ENCODE measurements around the gene AVP. TPM values are rescaled to one million over a fixed set of nuclear protein-coding genes. Genes with fewer than 3 reads are reported as not detected.

The AVP gene
- total and polyA plus RNA-seq, 4 donors, result 2.5 TPM; not detected in 3

DNA sequence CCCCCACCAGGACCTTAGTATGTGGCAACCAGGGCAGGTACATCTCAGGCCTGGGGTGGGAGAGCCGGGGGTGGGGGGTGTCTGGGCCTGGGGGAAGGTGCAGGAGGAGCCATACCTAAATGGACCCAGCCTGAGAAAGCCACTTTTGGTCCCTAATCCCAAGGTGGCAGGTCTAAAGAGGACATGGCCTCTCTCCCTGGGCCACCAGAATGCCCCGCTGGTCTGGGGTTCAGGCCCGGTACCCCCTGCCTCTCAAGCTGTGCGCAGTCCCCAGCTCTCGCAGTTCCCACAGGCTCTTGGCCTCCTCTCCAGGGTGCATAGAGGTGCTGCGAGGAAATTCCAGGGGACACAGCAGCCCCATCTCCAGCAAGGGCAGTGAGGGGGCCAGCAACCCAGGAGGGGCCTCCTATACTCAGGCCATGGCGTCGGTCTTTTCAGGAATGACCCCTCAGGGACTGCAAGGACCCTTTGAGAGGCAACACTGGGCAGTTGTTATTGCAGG is 1.1 kb upstream of the AVP start:
- Histone ChIP-seq H3K36me3 (ENCODE audit: control insufficient read depth in 4 of 4, insufficient read depth in 3 of 4, low read depth in 1 of 4, low read length in 3 of 4) (no peaks in the 10 kb centered on the region), H3K9ac (ENCODE audit: low read depth in 1 of 2, low read length in 2 of 2) (no peak overlapping the region), H3K9me3 (ENCODE audit: control insufficient read depth in 4 of 4, low read length in 3 of 4) (no peaks in the 10 kb centered on the region), H3K27ac (ENCODE audit: low read depth in 1 of 2, low read length in 2 of 2) (no peak overlapping the region), H3K4me1 (ENCODE audit: control insufficient read depth in 4 of 4, insufficient read depth in 4 of 4, low read length in 3 of 4) (peaks cover 8 to 21% (median 11%) of the 10 kb centered on the region in 4 donors), H3K4me3 (ENCODE audit: low read depth in 1 of 3, low read length in 3 of 3) (no peak overlapping the region), H3K27me3 (ENCODE audit: control insufficient read depth in 4 of 4, insufficient read depth in 4 of 4, low read length in 3 of 4) (peaks cover 0 to 2% (median 0%) of the 10 kb centered on the region in 4 donors)
- no peak for TF ChIP-seq EGR1 (IDR thresholded peaks at IDR 0.05; ENCODE audit: low read depth in 2 of 2)
- TF ChIP-seq ZBTB33 (IDR thresholded peaks at IDR 0.05), result no peak
- no peak for TF ChIP-seq HNF4A (conservative IDR thresholded peaks at IDR 0.05)
- no peak for TF ChIP-seq GABPA (IDR thresholded peaks at IDR 0.05 in 1 of 2, conservative IDR thresholded peaks at IDR 0.05 in 1 of 2)
- no peak for TF ChIP-seq NR2F2 (IDR thresholded peaks at IDR 0.05)
- no peak for TF ChIP-seq TAF1 (conservative IDR thresholded peaks at IDR 0.05)
- TF ChIP-seq FOXA1 (IDR thresholded peaks at IDR 0.05), result no peak
- no peak for TF ChIP-seq SP1 (IDR thresholded peaks at IDR 0.05)
- TF ChIP-seq YY1 (IDR thresholded peaks at IDR 0.05), result no peak
- no peak for TF ChIP-seq REST (IDR thresholded peaks at IDR 0.05)
- TF ChIP-seq, protein P1, sequence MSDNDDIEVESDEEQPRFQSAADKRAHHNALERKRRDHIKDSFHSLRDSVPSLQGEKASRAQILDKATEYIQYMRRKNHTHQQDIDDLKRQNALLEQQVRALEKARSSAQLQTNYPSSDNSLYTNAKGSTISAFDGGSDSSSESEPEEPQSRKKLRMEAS (IDR thresholded peaks at IDR 0.05), result no peak
- TF ChIP-seq, protein P2, sequence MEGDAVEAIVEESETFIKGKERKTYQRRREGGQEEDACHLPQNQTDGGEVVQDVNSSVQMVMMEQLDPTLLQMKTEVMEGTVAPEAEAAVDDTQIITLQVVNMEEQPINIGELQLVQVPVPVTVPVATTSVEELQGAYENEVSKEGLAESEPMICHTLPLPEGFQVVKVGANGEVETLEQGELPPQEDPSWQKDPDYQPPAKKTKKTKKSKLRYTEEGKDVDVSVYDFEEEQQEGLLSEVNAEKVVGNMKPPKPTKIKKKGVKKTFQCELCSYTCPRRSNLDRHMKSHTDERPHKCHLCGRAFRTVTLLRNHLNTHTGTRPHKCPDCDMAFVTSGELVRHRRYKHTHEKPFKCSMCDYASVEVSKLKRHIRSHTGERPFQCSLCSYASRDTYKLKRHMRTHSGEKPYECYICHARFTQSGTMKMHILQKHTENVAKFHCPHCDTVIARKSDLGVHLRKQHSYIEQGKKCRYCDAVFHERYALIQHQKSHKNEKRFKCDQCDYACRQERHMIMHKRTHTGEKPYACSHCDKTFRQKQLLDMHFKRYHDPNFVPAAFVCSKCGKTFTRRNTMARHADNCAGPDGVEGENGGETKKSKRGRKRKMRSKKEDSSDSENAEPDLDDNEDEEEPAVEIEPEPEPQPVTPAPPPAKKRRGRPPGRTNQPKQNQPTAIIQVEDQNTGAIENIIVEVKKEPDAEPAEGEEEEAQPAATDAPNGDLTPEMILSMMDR (IDR thresholded peaks at IDR 0.05; ENCODE audit: low read depth, low read length, missing input control), result no peak
- TF ChIP-seq RXRA (IDR thresholded peaks at IDR 0.05), result no peak
- no peak for DNase-seq (ENCODE audit: low spot score)
- WGBS, result 98% methylated on average over 8 of the region's 8 CpGs

- no peak overlapping the region for H3K9ac ChIP-seq (ENCODE audit: low read depth in 1 of 2, low read length in 2 of 2)
- H3K36me3 ChIP-seq (ENCODE audit: control insufficient read depth in 4 of 4, insufficient read depth in 3 of 4, low read depth in 1 of 4, low read length in 3 of 4), result no peaks in the 10 kb centered on the region
- DNase-seq (ENCODE audit: low spot score), result no peak
- no peak overlapping the region for H3K4me3 ChIP-seq (ENCODE audit: low read depth in 1 of 3, low read length in 3 of 3)
- H3K27ac ChIP-seq (ENCODE audit: low read depth in 1 of 2, low read length in 2 of 2), result no peak overlapping the region
- 89% methylated on average over 7 of the region's 7 CpGs for WGBS
- H3K4me1 ChIP-seq (ENCODE audit: control insufficient read depth in 4 of 4, insufficient read depth in 4 of 4, low read length in 3 of 4), result peaks cover 13 to 26% (median 16%) of the 10 kb centered on the region in 4 donors
- peaks cover 0 to 2% (median 0%) of the 10 kb centered on the region in 4 donors for H3K27me3 ChIP-seq (ENCODE audit: control insufficient read depth in 4 of 4, insufficient read depth in 4 of 4, low read length in 3 of 4)
- no peaks in the 10 kb centered on the region for H3K9me3 ChIP-seq (ENCODE audit: control insufficient read depth in 4 of 4, low read length in 3 of 4)
- TF ChIP-seq SP1 (IDR thresholded peaks at IDR 0.05) (no peak), JUND (IDR thresholded peaks at IDR 0.05) (no peak), GABPA (IDR thresholded peaks at IDR 0.05 in 1 of 2, conservative IDR thresholded peaks at IDR 0.05 in 1 of 2) (no peak), TAF1 (conservative IDR thresholded peaks at IDR 0.05) (no peak), HNF4G (IDR thresholded peaks at IDR 0.05) (no peak), REST (IDR thresholded peaks at IDR 0.05) (no peak), RXRA (IDR thresholded peaks at IDR 0.05) (no peak), YY1 (IDR thresholded peaks at IDR 0.05) (no peak), FOXA1 (IDR thresholded peaks at IDR 0.05) (no peak)
- TF ChIP-seq, protein P2 (IDR thresholded peaks at IDR 0.05; ENCODE audit: low read depth, low read length, missing input control), result no peak
- TF ChIP-seq, protein P1 (IDR thresholded peaks at IDR 0.05), result no peak
- TF ChIP-seq, protein P3, sequence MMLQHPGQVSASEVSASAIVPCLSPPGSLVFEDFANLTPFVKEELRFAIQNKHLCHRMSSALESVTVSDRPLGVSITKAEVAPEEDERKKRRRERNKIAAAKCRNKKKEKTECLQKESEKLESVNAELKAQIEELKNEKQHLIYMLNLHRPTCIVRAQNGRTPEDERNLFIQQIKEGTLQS (IDR thresholded peaks at IDR 0.05), result no peak
These were observed 449 bp upstream of the AVP start for GRCh38 chr20:3084986-3085360.
